Measurements from ENCODE around the gene SUN1. TPM values are rescaled to one million over a fixed set of nuclear protein-coding genes. Genes with fewer than 3 reads are reported as not detected.

Gene SUN1
- total RNA-seq, 1 experiment from 2014 or later = 158 TPM

GRCh38 chr7:844514-844913 is 12.2 kb downstream of the SUN1 start (continued):
- TF ChIP-seq FOXP4 (CRISPR knock-in tag; IDR thresholded peaks at IDR 0.05) = no peak
- no peak for TF ChIP-seq MYBL2 (CRISPR knock-in tag; IDR thresholded peaks at IDR 0.05)
- no peak for TF ChIP-seq ESRRA (CRISPR knock-in tag; IDR thresholded peaks at IDR 0.05; ENCODE audit: borderline replicate concordance)
- TF ChIP-seq NR3C1 (CRISPR knock-in tag; conservative IDR thresholded peaks at IDR 0.05; ENCODE audit: low read depth) = no peak
- TF ChIP-seq ZBTB21 (CRISPR knock-in tag; IDR thresholded peaks at IDR 0.05; ENCODE audit: borderline replicate concordance) = no peak
- no peak for TF ChIP-seq ZNF532 (CRISPR knock-in tag; IDR thresholded peaks at IDR 0.05; ENCODE audit: borderline replicate concordance)
- no peak for TF ChIP-seq NFYB (CRISPR knock-in tag; conservative IDR thresholded peaks at IDR 0.05; ENCODE audit: low read depth)
- no peak for TF ChIP-seq ATF2 (CRISPR knock-in tag; IDR thresholded peaks at IDR 0.05; ENCODE audit: borderline replicate concordance, low read depth)
- TF ChIP-seq FOXK1 (CRISPR knock-in tag; IDR thresholded peaks at IDR 0.05) = no peak
- no peak for TF ChIP-seq CREB1 (CRISPR knock-in tag; IDR thresholded peaks at IDR 0.05)
- no peak for TF ChIP-seq ZNF396 (CRISPR knock-in tag; IDR thresholded peaks at IDR 0.05; ENCODE audit: borderline replicate concordance)

GRCh38 chr7:845091-845490 is 12.8 kb downstream of the SUN1 start:
- CTCF ChIA-PET = interaction anchor here (0.9 to 1.0 kb wide), 2 partner anchors 9 to 59 kb away, joined by 4 read pairs; no protein-coding TSS in a partner anchor
- H3K9me3 Mint-ChIP-seq = no peaks in the 10 kb centered on the region

GRCh38 chr7:845731-846130 is 13.5 kb downstream of the SUN1 start:
- DNase-seq (ENCODE audit: low spot score) = no peak
- no peak overlapping the region for H3K27ac Mint-ChIP-seq
- CTCF ChIA-PET = interaction anchor here (0.9 to 1.0 kb wide), 2 partner anchors 9 to 59 kb away, joined by 4 read pairs; no protein-coding TSS in a partner anchor
- ATAC-seq = no peak
- H3K36me3 Mint-ChIP-seq = peaks cover 70% of the 10 kb centered on the region
- no peaks in the 10 kb centered on the region for H3K9me3 Mint-ChIP-seq
- no peaks in the 10 kb centered on the region for H3K4me1 Mint-ChIP-seq
- H3K27me3 Mint-ChIP-seq (ENCODE audit: low read depth) = no peaks in the 10 kb centered on the region
- POLR2A ChIA-PET = no interaction called here
- H3K4me3 Mint-ChIP-seq = no peak overlapping the region
- TF ChIP-seq MAX (CRISPR knock-in tag; IDR thresholded peaks at IDR 0.05) (no peak), TCF7 (CRISPR knock-in tag; IDR thresholded peaks at IDR 0.05; ENCODE audit: low read depth) (no peak), CREB1 (CRISPR knock-in tag; IDR thresholded peaks at IDR 0.05) (no peak), ZBTB21 (CRISPR knock-in tag; IDR thresholded peaks at IDR 0.05; ENCODE audit: borderline replicate concordance) (no peak), USF2 (CRISPR knock-in tag; IDR thresholded peaks at IDR 0.05) (no peak), HMGXB4 (CRISPR knock-in tag; IDR thresholded peaks at IDR 0.05) (no peak), ZNF317 (CRISPR knock-in tag; IDR thresholded peaks at IDR 0.05; ENCODE audit: borderline replicate concordance, low read depth) (no peak), ERG (CRISPR knock-in tag; IDR thresholded peaks at IDR 0.05) (no peak)

More at GRCh38 chr7:845091-845490, 12.8 kb downstream of the SUN1 start:
- ATAC-seq (no peak), DNase-seq (ENCODE audit: low spot score) (no peak)
- peaks cover 74% of the 10 kb centered on the region for H3K36me3 Mint-ChIP-seq
- H3K27me3 Mint-ChIP-seq (ENCODE audit: low read depth) = no peaks in the 10 kb centered on the region
- TF ChIP-seq ELF4 (CRISPR knock-in tag; IDR thresholded peaks at IDR 0.05; ENCODE audit: low read depth) (no peak), ATF3 (CRISPR knock-in tag; conservative IDR thresholded peaks at IDR 0.05) (no peak), CBFB (CRISPR knock-in tag; IDR thresholded peaks at IDR 0.05; ENCODE audit: low read depth) (no peak), KAT7 (CRISPR knock-in tag; IDR thresholded peaks at IDR 0.05; ENCODE audit: borderline replicate concordance) (no peak), TEAD1 (CRISPR knock-in tag; IDR thresholded peaks at IDR 0.05) (no peak), SP1 (CRISPR knock-in tag; conservative IDR thresholded peaks at IDR 0.05) (no peak), GRHL2 (CRISPR knock-in tag; IDR thresholded peaks at IDR 0.05; ENCODE audit: insufficient replicate concordance, severe bottlenecking) (no peak), FOXK1 (CRISPR knock-in tag; IDR thresholded peaks at IDR 0.05) (no peak)
- no peaks in the 10 kb centered on the region for H3K4me1 Mint-ChIP-seq
- 0 out of 2 replicates have a peak overlapping the region, but pooled peaks have one; percentile 42 for H3K27ac Mint-ChIP-seq
- POLR2A ChIA-PET = no interaction called here
- H3K4me3 Mint-ChIP-seq = no peak overlapping the region
